ENCODE data around the gene CERT1.
"Not testable (repeated sequence)": the region's sequence is repeated elsewhere in the genome, so short reads cannot be mapped to it uniquely, and the experiment has no call there.

Gene CERT1, protein sequence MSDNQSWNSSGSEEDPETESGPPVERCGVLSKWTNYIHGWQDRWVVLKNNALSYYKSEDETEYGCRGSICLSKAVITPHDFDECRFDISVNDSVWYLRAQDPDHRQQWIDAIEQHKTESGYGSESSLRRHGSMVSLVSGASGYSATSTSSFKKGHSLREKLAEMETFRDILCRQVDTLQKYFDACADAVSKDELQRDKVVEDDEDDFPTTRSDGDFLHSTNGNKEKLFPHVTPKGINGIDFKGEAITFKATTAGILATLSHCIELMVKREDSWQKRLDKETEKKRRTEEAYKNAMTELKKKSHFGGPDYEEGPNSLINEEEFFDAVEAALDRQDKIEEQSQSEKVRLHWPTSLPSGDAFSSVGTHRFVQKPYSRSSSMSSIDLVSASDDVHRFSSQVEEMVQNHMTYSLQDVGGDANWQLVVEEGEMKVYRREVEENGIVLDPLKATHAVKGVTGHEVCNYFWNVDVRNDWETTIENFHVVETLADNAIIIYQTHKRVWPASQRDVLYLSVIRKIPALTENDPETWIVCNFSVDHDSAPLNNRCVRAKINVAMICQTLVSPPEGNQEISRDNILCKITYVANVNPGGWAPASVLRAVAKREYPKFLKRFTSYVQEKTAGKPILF

DNA sequence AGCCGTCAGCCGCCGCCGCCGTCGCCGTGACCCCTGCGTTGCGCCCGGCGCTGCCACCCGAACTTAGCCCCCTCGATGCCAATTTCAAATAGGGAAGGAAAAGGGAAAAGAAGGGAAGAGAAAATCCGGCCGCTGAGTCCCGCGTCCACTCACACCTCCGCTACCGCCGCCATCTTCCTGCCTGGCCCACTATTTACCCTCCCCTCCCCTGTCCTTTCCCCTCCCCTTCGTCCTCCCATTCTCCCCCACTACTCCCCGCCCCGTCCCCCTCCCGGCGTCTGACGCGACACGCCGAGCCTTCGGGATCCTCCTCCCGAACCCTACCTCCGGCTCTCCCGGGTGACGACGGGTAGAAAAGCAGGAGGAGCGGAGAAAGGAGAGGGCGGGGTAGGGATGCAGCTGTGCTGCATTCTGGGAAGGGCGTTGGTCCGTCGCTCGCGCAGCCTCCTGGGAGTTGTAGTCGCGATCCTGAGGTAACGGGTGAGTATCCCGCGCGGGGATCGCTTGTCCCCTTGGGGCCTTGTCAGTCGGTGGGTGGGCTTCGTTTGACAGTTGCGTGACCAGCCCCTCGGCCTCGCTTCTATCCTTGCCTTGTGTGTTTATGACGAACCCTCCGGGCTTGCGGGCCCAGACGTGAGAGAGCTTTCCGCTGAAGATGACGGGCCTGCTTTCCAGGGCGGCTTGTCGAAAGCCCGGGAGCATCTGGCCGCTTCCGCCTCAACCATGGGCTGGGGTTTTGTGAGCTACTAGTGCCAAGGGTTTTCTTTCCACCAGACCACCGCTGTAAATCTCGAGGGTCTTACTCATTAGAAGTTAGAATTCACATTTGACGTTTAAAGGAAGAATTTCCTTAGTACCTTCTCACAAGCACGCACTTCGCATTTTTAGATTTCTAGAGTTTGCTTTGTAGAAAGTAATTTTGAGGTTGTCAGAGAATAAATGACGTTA is at the start of gene CERT1, which contains the start of gene POLK:
Gene CERT1 (minus strand): TSS at position 195 of the 948 bp plus-strand sequence. CDS start 422 bp downstream, outside the sequence.
Gene POLK (plus strand): TSS at position 457 of the 948 bp plus-strand sequence.
- DNase-seq (ENCODE audit: low spot score): peak; percentile 89

DNA sequence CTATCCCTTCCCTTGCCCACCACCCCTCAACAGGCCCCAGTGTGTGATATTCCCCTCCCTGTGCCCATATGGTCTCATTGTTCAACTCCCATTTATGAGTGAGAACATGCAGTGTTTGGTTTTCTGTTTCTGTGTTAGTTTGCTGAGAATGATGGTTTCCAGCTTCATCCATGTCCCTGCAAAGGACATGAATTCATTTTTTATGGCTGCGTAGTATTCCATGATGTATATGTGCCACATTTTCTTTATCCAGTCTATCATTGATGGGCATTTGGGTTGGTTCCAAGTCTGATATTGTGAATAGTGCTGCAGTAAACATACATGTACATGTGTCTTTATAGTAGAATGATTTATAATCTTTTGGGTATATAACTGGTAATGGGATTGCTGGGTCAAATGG is 49.2 kb upstream of the CERT1 start:
- DNase-seq (ENCODE audit: low spot score): not testable (repeated sequence)

DNA sequence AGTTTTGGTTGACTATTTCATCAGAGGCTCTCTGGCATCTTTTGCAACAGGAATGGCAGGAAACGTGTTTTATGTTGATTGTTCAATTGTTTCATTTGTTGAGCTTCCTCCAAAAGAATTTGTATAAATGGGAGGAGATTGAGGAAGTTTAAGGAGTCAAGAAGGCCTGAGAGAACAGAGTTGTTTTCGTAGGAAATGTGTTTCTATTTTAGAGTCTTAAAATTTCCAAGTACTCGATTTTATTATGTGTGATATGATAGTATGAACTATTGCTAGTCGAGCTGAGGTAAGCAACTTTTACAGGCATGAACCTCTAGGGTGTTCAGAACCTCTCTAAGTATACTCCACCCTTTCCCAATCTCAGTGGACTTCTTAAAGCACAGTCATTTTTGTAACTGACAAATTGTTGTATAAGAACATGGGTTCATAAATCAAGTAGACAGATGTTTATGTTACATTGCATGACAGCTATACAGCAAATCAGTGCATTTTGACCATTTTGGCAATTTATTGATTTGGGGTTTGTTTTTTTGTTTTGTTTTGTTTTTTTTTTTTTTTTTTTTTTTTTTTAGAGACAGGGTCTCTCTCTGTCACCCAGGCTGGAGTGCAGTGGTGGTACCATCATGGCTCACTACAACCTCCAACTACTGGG is 47.7 kb upstream of the CERT1 start:
- DNase-seq (ENCODE audit: low spot score): no peak

DNA sequence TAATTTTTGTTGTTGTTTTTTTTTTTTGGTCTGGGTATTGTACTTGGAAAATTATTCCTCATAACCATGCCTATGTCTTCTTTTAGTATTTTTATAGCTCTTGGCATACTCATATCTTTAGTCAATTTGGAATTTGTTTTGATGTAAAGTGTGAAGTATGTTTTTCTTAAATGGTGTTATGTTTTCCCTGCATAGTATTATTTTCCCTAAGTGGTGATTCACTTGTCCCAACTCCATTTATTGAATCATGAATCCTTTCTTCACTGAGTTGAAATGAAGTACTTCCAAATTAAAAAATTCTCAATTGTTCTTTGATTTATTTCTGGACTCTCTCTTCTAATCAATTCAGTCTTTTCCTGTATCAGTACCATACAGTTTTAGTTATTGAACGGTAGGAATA is 46.8 kb upstream of the CERT1 start:
- DNase-seq (ENCODE audit: low spot score): no peak

DNA sequence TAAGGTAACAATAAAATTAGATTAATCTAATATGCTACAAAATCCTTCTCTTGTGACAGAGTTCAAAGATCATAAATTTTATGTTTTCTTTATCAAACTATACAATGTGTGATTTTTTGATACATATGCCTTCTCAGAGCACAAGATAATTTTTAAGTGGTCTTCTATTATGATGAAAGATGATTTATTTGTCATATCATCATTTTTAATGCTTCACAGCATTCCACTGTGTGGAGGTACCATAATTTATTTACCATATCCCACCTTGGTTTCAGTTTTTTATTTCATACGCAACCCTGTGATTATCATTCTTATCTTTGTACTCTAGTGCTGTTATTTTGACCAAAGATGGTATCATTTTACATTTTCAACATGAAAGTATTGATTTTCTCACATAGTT is 41.9 kb upstream of the CERT1 start:
- DNase-seq (ENCODE audit: low spot score): no peak

DNA sequence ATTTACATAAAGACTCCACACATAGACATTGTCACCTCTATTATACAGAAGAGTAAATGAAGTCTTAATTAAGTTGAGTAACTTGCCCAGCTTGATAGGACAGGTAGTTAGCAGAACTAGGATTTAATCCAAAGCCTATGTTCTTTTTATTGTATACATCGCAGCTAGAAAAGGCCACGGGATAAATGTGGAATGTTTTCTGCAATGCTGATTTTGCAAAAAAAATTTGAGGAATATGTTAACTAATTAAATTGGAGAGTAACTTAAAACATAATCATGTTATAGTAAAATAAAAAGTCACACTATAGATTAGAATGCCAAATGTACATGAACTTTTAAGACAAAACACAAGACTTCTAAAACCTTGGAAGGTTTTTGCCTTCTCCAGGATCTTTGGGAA is 41.3 kb upstream of the CERT1 start:
- DNase-seq (ENCODE audit: low spot score): no peak

DNA sequence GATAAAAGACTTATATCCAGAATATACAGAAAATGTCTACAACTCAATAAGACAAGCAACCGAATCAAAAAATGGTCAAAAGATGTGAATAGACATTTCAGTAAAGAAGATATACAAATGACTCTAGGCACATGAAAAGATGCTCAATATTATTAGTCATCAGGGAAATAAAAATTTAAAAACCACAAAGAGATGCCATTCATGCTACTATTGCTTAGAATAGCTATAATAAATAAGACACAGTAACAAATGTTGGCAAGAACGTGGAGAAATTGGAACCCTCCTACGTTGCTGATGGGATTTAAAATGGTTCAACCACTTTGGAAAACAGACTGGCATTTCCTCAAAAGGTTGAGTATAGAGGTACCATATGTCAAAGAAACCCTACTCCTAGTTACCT is 40.0 kb upstream of the CERT1 start:
- DNase-seq (ENCODE audit: low spot score): no peak

DNA sequence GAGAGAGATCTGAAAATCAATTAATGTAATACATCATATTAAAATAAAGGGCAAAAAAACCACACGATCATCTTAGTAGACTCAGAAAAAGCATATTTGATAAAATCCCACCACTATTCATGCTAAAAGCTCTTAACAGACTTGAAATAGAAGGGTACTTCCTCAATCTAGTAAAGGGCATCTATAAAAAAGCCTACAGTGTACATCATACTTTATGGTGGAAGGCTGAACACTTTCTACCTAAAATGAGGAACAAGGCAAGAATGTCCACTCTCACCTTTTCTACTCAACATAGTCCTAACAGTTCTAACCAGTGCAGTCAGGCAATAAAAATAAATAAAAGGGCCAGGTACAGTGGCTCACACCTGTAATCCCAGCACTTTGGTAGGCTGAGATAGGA is 39.2 kb upstream of the CERT1 start:
- DNase-seq (ENCODE audit: low spot score): no peak

DNA sequence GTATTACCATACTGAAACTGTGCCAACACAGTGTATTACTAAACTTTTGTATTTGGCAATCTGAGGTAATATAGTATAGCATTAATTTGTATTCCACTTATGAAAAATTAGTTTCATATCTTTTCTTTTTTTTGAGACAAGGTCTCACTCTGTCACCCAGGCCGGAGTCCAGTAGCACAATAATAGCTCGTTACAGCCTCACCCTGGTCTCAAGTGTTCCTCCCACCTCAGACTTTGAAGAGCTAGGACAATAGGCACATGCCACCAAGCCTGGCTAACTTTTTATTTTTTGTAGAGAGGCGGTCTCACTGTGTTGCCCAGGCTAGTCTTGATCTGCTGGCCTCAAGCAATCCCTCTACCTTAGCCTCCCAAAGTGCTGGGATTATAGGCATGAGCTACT is 36.4 kb upstream of the CERT1 start:
- DNase-seq (ENCODE audit: low spot score): no peak

DNA sequence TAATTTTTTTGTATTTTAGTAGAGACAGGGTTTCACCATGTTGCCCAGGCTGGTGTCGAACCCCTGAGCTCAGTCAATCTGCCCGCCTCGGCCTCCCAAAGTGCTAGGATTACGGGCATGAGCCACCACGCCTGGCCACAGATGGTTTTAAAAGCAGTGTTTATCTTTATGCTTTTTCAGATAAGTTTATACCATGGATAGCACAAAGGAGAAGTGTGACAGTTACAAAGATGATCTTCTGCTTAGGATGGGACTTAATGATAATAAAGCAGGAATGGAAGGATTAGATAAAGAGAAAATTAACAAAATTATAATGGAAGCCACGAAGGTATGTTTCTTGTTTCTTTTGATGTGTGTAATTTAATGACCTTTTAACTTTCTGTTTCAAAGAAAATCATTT is 35.4 kb upstream of the CERT1 start:
- DNase-seq (ENCODE audit: low spot score): no peak

DNA sequence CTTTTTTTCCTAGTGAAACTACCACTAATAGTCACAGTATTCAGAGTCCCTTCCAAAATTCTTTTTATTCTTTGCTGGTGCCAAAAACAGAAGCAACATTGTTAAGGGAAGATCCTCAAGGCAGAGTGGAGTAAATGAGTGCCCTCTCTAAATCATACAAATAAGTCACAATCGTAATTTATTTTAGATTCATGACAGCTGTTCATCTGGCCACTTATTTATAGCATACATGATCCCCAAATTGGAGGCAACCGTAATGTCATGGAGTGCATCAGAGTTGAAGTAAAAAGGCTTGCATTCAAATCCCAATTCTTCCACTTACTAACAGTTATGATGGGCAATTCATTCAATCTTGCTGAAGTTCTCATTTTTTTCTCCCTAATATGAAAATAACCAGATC is 33.7 kb upstream of the CERT1 start:
- peak; percentile 6 for DNase-seq (ENCODE audit: low spot score)

DNA sequence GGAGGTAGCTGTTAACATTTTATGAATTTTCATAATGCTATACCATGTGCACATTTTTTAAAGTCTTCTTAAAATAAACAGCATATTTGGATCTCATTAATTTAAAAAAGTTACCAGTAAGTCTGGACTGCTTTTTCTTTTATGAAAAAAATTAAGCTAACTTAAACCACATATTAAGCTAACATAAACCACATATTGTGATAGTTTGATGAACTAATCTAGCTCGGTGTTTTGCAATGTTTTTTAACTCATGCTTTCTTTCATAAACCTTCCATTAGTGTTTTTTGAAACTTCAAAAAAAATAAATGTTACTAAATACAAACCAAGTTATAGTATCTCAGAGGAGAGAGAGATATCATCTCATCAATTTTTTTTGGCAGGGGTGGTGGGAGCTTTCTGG is 26.8 kb upstream of the CERT1 start:
- no peak for DNase-seq (ENCODE audit: low spot score)

DNA sequence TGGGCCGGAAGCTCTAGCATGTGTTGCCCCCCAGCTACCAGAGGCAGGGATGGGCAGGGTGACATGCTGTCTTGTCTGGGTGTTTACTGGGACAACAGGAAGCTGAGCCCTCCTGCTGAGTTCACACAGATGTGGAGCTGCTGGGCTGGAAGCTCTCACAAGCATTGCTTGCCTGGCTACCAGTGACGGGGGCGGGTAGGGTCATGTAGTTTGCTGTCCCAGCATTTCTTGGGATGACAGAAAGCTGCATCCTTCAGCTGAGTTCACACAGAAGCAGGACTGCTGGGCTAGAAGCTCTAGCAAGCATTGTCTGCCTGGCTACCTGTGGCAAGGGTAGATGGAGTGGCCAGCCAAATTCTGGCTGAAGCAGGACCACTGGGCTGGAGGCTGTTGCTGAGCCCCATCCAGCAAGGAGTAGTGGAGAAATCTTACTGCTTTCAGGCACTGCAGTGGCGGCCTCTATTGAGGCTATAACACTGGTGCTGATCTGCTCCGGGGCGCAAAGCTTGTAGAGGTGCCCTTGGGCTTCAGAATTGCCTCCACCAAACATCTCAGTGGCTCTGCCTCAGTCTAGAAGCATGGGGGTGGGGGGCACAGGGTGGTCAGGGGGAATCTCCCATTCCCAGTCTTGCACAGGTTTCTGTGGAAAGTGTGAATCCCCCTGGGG is 25.4 kb upstream of the CERT1 start:
- DNase-seq (ENCODE audit: low spot score): no peak

DNA sequence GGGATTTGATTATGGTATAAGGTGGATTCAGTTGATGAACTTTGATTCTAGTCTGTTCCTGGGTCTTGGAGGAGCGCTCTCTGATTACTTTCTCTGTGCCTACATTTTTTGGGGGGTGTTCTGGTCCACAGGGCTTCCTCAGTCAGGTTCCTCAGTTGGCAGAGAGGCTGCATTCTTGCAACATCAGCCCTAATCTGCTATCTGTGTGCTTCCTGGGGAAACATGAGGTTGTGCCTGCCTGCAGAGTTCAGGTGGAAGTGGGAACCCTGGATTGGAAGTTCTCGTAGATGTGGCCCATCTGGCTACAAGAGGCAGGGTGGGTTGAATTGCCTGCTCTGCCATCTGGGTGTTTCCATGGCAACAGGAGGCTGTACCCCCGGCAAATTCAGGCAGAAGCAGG is 24.7 kb upstream of the CERT1 start:
- DNase-seq (ENCODE audit: low spot score): no peak

DNA sequence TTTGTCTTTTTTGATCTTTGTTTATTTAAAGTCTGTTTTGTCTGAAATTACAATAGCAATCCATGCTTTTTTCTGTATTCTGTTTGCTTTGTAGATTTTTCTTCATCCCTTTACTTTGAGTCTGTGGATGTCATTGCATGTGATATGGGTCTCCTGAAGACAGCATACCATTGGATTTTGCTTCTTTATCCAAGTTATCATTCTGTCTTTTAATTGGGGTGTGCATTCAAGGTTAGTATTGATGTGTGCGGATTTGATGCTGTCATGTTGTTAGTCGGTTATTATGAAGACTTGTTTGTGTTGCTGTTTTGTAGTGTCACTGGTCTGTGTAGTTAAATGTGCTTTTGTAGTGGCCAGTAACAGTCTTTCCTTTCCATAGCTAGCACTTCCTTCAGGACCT is 23.3 kb upstream of the CERT1 start:
- DNase-seq (ENCODE audit: low spot score): no peak

DNA sequence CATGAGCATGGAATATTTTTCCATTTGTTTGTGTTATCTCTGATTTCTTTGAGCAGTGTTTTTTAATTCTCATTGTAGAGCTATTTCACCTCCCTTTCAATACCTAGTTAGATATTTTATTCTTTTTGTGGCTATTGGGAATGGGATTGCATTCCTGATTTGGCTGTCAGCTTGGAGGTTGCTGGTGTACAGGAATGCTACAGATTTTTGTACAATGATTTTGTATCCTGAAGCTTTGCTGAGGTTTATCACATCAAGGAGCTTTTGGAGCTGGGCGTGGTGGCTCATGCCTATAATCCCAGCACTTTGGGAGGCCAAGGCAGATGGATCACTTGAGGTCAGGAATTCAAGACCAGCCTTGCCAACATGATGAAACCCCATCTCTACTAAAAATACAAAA is 22.3 kb upstream of the CERT1 start:
- not testable (repeated sequence) for DNase-seq (ENCODE audit: low spot score)

DNA sequence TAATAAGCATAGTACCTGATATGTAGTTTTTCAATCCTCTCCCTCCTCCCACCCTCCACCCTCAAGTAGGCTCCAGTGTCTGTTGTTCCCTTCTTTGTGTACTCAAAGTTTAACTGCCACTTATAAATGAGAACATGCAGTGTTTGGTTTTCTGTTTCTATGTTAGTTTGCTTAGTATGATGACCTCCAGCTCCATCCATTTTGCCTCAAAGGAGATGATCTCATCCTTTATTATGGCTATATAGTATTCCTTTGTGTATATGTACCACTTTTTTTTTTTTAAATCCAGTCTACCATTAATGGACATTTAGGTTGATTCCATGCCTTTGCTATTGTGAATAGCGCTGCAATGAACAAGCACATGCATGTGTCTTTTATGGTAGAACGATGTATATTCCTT is 20.8 kb upstream of the CERT1 start:
- no peak for DNase-seq (ENCODE audit: low spot score)

DNA sequence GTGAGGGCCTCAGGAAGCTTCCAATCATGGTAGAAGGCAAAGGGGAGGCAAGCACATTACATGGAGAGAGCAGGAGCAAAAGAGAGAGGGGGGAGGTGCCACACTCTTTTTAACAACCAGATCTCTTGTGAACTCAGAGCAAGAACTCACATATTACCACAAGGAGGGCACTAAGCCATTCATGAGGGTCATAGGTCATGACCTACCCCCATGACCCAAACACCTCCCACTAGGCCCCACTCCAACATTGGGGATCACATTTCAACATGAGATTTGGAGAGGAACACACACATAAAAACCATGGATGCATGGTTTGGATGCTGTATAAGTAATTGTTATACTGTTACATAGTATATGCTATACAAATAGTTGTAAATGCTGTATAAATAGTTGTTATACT is 17.8 kb upstream of the CERT1 start:
- DNase-seq (ENCODE audit: low spot score): no peak

DNA sequence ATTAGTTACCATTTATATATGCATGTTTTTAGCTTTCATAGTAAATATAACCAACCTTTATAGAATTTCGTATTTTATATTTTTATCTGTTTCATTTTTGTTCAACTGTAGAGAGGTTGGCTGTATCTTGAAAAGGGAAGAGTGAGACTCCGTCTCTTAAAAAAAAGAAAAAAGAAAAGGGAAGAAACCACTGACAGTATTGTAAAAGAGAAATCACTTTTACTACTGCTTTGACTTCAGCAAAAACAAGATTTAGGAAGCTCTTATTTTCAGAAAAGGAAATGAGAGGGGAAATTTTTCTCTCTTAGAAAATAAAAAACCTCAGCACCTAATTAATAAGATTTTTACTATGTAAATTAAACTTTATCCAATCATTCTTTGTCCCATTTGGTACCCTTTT is 14.6 kb upstream of the CERT1 start:
- no peak for DNase-seq (ENCODE audit: low spot score)

DNA sequence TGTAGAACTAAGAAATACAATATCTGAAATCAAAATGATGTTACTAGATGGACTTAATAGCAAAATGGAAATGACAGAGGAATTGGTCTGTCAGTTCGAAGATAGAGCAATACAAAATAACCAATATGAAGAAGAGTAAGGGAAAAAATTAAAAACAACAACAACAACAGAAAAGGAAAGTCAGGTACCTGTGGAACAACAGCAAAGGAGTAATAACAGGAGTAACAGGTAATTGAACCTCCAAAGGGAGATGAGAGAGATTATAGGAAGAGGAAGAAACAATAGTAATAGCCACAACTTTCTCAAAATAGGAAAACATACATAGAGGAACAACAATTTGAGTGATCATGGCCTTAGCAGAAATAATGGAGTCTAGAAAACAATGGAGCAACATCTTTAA is 13.9 kb upstream of the CERT1 start:
- DNase-seq (ENCODE audit: low spot score): no peak

DNA sequence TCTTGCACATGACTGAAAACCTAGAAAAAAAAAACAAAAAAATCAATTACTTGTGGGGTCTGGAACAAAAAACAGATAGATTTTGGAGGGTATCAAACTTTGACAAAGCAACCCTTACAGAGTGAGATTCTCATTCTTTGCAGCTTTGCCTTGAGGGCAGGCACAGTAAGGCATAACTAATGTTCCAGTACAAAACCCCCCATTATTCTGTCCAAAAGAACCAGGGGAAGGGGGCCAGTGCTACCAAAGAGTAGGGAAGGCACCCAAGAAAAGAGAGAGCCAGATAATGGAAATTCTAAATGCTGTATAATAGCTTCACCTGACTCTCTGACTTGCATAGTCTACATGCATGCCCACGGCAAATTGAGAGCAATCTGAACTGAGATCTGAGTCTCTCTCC is 13.2 kb upstream of the CERT1 start:
- DNase-seq (ENCODE audit: low spot score): no peak

DNA sequence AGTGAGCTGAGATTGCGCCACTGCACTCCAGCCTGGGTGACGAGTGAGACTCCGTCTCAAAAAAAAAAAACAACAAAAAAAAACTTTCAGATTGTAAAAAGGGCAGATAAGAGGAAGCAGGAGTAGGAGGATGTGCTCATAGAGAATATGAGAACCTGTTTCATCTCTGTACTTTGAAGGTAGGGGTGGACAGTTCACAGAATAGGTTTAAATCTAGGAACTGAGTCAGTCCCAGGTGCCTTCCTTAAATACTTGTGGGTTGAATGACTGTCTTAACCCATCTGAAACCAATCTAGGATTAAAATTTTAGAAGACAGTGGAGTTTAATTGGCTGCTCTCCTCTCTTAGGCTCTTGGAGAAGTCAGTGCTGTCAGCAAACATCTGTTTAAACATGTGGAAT is 12.6 kb upstream of the CERT1 start:
- no peak for DNase-seq (ENCODE audit: low spot score)
